Esophagus (tissue), 2 donors: ENCODE results near the gene PRELP. TPM values are rescaled to one million over a fixed set of nuclear protein-coding genes. Genes with fewer than 3 reads are reported as not detected.

Experiments
- H3K27ac ChIP-seq, 2 donors: one replicate each; pipeline ENCODE4 v1.5.1; 2013; ENCODE audit warnings: low read depth in 2 of 2, mild to moderate bottlenecking in 2 of 2, inconsistent platforms in 1 of 2, low read length in 1 of 2, moderate library complexity in 1 of 2
- H3K27me3 ChIP-seq, 2 donors: one replicate each; pipeline ENCODE4 v1.6.1; 2013; ENCODE audit warnings: low read length in 2 of 2, control low read depth in 1 of 2, mild to moderate bottlenecking in 1 of 2; ENCODE audit not compliant: insufficient read depth in 2 of 2, control insufficient read depth in 1 of 2
- H3K36me3 ChIP-seq, 2 donors: one replicate each; pipeline ENCODE4 v1.6.1; 2013; ENCODE audit warnings: low read length in 1 of 2; ENCODE audit not compliant: control insufficient read depth in 2 of 2, insufficient read depth in 2 of 2
- H3K4me1 ChIP-seq, 2 donors: one replicate each; pipeline ENCODE4 v1.6.1; 2013; ENCODE audit warnings: low read length in 1 of 2; ENCODE audit not compliant: control insufficient read depth in 2 of 2, insufficient read depth in 2 of 2
- H3K4me3 ChIP-seq, 2 donors: one replicate each; pipeline ENCODE4 v1.5.1; 2013; ENCODE audit warnings: low read length in 2 of 2, mild to moderate bottlenecking in 2 of 2, low read depth in 1 of 2, moderate library complexity in 1 of 2
- H3K9me3 ChIP-seq, 2 donors: one replicate each; pipeline ENCODE4 v1.6.1; 2013; ENCODE audit warnings: mild to moderate bottlenecking in 2 of 2, low read depth in 1 of 2, low read length in 1 of 2, moderate library complexity in 1 of 2; ENCODE audit not compliant: control insufficient read depth in 2 of 2, insufficient read depth in 1 of 2
- WGBS, 2 donors: extraction: QIAGEN DNeasy Blood & Tissue Kit; methylation state at CpG; one replicate each; pipeline ENCODE4 v1.1.7; 2013; 5-methylcytosine and 5-hydroxymethylcytosine counted together
- polyA plus RNA-seq, 2 donors: library from polyadenylated mRNA; stranded (reverse); fragments of 200-250 nt; gene quantifications; one replicate each; pipeline ENCODE4 v1.2.3, GENCODE V29; 2013
- donor health status: healthy with polysubstance abuse.
- donor health status: Bipolar disorder and iron deficiency.

Gene PRELP
- polyA plus RNA-seq, 2 donors = 6.5 to 27.8 TPM

- 64 to 72% methylated on average over 2 of the region's 2 CpGs for WGBS, 2 donors
- Histone ChIP-seq H3K27ac (peak overlapping the region; percentile 68 to 84), H3K36me3 (peaks cover 0 to 3% of the 10 kb centered on the region in 2 donors), H3K4me3 (no peak overlapping the region), H3K27me3 (no peaks in the 10 kb centered on the region), H3K4me1 (peaks cover 4 to 7% of the 10 kb centered on the region in 2 donors), H3K9me3 (no peaks in the 10 kb centered on the region)
These were observed 4.5 kb downstream of the PRELP start for GRCh38 chr1:203480084-203480483.

GRCh38 chr1:203480525-203481084 lies 5.0 kb downstream of the PRELP start:
- 16 to 20% methylated on average over 6 of the region's 6 CpGs for WGBS, 2 donors
- Histone ChIP-seq H3K36me3 (peaks cover 0 to 3% of the 10 kb centered on the region in 2 donors), H3K4me1 (peaks cover 4 to 7% of the 10 kb centered on the region in 2 donors), H3K27ac (peak overlapping the region; percentile 68 to 84), H3K27me3 (no peaks in the 10 kb centered on the region), H3K4me3 (no peak overlapping the region), H3K9me3 (no peaks in the 10 kb centered on the region)

- H3K27me3 ChIP-seq = no peaks in the 10 kb centered on the region
- peaks cover 0 to 3% of the 10 kb centered on the region in 2 donors for H3K36me3 ChIP-seq
- H3K9me3 ChIP-seq = no peaks in the 10 kb centered on the region
- H3K27ac ChIP-seq = peak overlapping the region; percentile 68 to 84
- no peak overlapping the region for H3K4me3 ChIP-seq
- H3K4me1 ChIP-seq = peaks cover 4 to 7% of the 10 kb centered on the region in 2 donors
- WGBS, 2 donors = 37 to 63% methylated on average over 1 of the region's 1 CpG
These were observed 5.6 kb downstream of the PRELP start for GRCh38 chr1:203481196-203481595.

DNA sequence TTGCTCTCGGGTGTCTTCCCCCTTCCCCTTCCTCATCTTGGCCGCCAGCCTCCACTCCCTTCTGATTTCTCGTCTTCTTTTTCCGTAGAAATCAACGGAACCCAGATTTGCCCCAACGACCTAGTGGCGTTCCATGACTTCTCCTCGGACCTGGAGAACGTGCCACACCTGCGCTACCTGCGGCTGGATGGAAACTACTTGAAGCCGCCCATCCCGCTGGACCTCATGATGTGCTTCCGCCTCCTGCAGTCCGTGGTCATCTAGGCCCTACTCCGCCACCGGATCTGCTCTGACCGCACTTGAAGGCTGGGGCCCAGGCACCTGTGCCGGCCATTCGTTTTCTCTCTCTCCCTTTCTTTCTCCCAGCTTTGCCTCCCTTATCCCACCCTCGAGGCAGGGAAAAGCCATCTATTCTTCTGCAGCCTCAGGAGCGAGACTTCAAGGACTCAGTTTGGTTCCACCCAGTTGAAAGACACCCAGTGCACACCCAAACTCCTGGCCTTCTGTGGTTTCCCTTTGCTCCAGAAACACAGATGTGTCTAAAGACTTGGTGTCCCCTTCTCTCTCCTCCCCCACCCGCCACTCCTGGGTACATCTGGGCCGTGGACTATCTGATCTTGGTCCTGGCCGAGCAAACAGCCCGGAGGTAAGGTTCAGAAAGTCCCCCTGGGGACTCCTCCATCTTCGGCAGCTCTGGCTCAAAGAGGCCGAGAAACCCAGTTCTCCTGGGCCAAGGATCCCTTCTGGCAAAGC lies 11.2 kb downstream of the PRELP start:
- 85 to 87% methylated on average over 28 of the region's 28 CpGs for WGBS, 2 donors
- peaks cover 0 to 3% of the 10 kb centered on the region in 2 donors for H3K4me1 ChIP-seq
- H3K27me3 ChIP-seq = no peaks in the 10 kb centered on the region
- no peaks in the 10 kb centered on the region for H3K9me3 ChIP-seq
- no peak overlapping the region for H3K4me3 ChIP-seq
- peaks cover 0 to 3% of the 10 kb centered on the region in 2 donors for H3K36me3 ChIP-seq
- peak overlapping the region; percentile 62 to 68 for H3K27ac ChIP-seq

GRCh38 chr1:203488539-203488938 lies 12.9 kb downstream of the PRELP start:
- H3K9me3 ChIP-seq = no peaks in the 10 kb centered on the region
- peaks cover 0 to 3% of the 10 kb centered on the region in 2 donors for H3K4me1 ChIP-seq
- WGBS, 2 donors = 76 to 78% methylated on average over 7 of the region's 7 CpGs
- peaks cover 0 to 2% of the 10 kb centered on the region in 2 donors for H3K36me3 ChIP-seq
- no peak overlapping the region for H3K4me3 ChIP-seq
- H3K27ac ChIP-seq = no peak overlapping the region
- H3K27me3 ChIP-seq = no peaks in the 10 kb centered on the region

DNA sequence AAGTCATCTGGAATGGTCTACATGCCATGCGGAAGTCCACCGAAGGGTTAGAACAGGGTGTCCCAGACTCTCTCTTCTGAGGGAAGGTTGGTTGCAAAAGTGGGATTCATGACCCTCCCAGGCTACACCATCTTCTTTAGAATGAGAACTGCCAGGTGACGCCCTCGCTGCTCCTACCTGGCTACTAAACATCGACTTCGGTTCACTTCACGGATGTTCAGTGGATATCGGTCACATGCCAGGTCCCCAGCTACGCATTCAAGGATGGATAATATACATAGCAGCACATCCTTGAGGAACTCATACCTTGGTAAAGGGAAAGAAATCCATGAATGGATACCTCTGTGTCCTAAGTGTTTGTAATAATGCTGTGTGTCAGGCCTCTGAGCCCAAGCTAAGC lies 15.0 kb downstream of the PRELP start:
- H3K9me3 ChIP-seq = no peaks in the 10 kb centered on the region
- peaks cover 0 to 3% of the 10 kb centered on the region in 2 donors for H3K4me1 ChIP-seq
- WGBS, 2 donors = 95 to 96% methylated on average over 9 of the region's 9 CpGs
- H3K4me3 ChIP-seq = no peak overlapping the region
- H3K36me3 ChIP-seq = no peaks in the 10 kb centered on the region
- no peaks in the 10 kb centered on the region for H3K27me3 ChIP-seq
- H3K27ac ChIP-seq = no peak overlapping the region

- 70 to 74% methylated on average over 9 of the region's 9 CpGs for WGBS, 2 donors
- H3K9me3 ChIP-seq = no peaks in the 10 kb centered on the region
- H3K4me3 ChIP-seq = no peak overlapping the region
- H3K36me3 ChIP-seq = no peaks in the 10 kb centered on the region
- H3K4me1 ChIP-seq = peaks cover 0 to 3% of the 10 kb centered on the region in 2 donors
- no peak overlapping the region for H3K27ac ChIP-seq
- no peaks in the 10 kb centered on the region for H3K27me3 ChIP-seq
These were observed 16.1 kb downstream of the PRELP start for GRCh38 chr1:203491664-203492063.

GRCh38 chr1:203492082-203492747 lies 16.6 kb downstream of the PRELP start:
- no peak overlapping the region for H3K4me3 ChIP-seq
- WGBS, 2 donors = 47 to 64% methylated on average over 7 to 8 of the region's 8 CpGs
- no peaks in the 10 kb centered on the region for H3K9me3 ChIP-seq
- no peaks in the 10 kb centered on the region for H3K36me3 ChIP-seq
- H3K4me1 ChIP-seq = peaks cover 0 to 3% of the 10 kb centered on the region in 2 donors
- no peak overlapping the region for H3K27ac ChIP-seq
- no peaks in the 10 kb centered on the region for H3K27me3 ChIP-seq

- H3K27me3 ChIP-seq = no peaks in the 10 kb centered on the region
- H3K4me3 ChIP-seq = no peak overlapping the region
- no peaks in the 10 kb centered on the region for H3K9me3 ChIP-seq
- H3K4me1 ChIP-seq = peaks cover 0 to 3% of the 10 kb centered on the region in 2 donors
- 63 to 68% methylated on average over 6 of the region's 6 CpGs for WGBS, 2 donors
- H3K27ac ChIP-seq = no peak overlapping the region
- peaks cover 0 to under 1% of the 10 kb centered on the region in 2 donors for H3K36me3 ChIP-seq
These were observed 17.1 kb downstream of the PRELP start for GRCh38 chr1:203492748-203493130.
